Measurements from ENCODE around the gene CCDC201.

DNA sequence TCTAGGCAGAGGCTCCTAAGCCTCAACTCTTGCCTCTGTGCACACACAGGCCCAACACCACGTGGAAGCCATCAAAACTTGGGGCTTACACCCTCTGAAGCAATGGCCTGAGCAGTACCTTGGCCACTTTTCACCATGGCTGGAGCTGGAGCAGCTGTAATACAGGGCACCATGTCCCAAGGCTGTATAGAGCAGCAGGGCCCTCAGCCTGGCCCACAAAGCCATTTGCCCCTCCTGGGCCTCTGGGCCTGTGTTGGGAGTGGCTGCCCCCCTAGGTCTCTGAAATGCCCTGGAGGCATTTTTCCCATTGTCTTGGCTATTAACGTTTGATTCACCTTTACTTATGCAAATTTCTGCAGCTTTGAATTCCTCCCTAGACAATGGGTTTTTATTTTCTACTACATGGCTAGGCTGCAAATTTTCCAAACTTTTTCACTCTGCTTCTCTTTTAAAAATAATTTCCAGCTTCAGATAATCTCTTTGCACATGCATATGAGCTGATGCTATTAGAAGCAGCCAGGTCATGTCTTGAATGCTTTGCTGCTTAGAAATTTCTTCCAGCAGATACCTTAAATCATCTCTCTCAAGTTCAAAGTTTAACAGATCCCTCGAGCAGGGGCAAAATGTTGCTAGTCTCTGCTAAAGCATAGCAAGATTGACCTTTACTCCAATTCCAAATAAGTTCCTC lies 5.7 kb upstream of the CCDC201 start:
- TF ChIP-seq, protein P1, sequence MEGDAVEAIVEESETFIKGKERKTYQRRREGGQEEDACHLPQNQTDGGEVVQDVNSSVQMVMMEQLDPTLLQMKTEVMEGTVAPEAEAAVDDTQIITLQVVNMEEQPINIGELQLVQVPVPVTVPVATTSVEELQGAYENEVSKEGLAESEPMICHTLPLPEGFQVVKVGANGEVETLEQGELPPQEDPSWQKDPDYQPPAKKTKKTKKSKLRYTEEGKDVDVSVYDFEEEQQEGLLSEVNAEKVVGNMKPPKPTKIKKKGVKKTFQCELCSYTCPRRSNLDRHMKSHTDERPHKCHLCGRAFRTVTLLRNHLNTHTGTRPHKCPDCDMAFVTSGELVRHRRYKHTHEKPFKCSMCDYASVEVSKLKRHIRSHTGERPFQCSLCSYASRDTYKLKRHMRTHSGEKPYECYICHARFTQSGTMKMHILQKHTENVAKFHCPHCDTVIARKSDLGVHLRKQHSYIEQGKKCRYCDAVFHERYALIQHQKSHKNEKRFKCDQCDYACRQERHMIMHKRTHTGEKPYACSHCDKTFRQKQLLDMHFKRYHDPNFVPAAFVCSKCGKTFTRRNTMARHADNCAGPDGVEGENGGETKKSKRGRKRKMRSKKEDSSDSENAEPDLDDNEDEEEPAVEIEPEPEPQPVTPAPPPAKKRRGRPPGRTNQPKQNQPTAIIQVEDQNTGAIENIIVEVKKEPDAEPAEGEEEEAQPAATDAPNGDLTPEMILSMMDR (IDR thresholded peaks at IDR 0.05) = no peak
- no peak for TF ChIP-seq JUN (IDR thresholded peaks at IDR 0.05)
- no peak for TF ChIP-seq NFE2L2 (conservative IDR thresholded peaks at IDR 0.05; ENCODE audit: low read length)
- TF ChIP-seq, protein P2, sequence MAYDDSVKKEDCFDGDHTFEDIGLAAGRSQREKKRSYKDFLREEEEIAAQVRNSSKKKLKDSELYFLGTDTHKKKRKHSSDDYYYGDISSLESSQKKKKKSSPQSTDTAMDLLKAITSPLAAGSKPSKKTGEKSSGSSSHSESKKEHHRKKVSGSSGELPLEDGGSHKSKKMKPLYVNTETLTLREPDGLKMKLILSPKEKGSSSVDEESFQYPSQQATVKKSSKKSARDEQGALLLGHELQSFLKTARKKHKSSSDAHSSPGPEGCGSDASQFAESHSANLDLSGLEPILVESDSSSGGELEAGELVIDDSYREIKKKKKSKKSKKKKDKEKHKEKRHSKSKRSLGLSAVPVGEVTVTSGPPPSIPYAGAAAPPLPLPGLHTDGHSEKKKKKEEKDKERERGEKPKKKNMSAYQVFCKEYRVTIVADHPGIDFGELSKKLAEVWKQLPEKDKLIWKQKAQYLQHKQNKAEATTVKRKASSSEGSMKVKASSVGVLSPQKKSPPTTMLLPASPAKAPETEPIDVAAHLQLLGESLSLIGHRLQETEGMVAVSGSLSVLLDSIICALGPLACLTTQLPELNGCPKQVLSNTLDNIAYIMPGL (CRISPR knock-in tag; IDR thresholded peaks at IDR 0.05; ENCODE audit: borderline replicate concordance) = no peak
- TF ChIP-seq, protein P3, sequence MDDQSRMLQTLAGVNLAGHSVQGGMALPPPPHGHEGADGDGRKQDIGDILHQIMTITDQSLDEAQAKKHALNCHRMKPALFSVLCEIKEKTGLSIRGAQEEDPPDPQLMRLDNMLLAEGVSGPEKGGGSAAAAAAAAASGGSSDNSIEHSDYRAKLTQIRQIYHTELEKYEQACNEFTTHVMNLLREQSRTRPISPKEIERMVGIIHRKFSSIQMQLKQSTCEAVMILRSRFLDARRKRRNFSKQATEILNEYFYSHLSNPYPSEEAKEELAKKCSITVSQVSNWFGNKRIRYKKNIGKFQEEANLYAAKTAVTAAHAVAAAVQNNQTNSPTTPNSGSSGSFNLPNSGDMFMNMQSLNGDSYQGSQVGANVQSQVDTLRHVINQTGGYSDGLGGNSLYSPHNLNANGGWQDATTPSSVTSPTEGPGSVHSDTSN (IDR thresholded peaks at IDR 0.05) = no peak
- no peak for TF ChIP-seq MAFK (IDR thresholded peaks at IDR 0.05; ENCODE audit: partially characterized antibody)
- TF ChIP-seq, protein P4, sequence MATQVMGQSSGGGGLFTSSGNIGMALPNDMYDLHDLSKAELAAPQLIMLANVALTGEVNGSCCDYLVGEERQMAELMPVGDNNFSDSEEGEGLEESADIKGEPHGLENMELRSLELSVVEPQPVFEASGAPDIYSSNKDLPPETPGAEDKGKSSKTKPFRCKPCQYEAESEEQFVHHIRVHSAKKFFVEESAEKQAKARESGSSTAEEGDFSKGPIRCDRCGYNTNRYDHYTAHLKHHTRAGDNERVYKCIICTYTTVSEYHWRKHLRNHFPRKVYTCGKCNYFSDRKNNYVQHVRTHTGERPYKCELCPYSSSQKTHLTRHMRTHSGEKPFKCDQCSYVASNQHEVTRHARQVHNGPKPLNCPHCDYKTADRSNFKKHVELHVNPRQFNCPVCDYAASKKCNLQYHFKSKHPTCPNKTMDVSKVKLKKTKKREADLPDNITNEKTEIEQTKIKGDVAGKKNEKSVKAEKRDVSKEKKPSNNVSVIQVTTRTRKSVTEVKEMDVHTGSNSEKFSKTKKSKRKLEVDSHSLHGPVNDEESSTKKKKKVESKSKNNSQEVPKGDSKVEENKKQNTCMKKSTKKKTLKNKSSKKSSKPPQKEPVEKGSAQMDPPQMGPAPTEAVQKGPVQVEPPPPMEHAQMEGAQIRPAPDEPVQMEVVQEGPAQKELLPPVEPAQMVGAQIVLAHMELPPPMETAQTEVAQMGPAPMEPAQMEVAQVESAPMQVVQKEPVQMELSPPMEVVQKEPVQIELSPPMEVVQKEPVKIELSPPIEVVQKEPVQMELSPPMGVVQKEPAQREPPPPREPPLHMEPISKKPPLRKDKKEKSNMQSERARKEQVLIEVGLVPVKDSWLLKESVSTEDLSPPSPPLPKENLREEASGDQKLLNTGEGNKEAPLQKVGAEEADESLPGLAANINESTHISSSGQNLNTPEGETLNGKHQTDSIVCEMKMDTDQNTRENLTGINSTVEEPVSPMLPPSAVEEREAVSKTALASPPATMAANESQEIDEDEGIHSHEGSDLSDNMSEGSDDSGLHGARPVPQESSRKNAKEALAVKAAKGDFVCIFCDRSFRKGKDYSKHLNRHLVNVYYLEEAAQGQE (IDR thresholded peaks at IDR 0.05) = no peak
- no peak for TF ChIP-seq RAD21 (conservative IDR thresholded peaks at IDR 0.05 in 1 of 2, IDR thresholded peaks at IDR 0.05 in 1 of 2)
- TF ChIP-seq RCOR1 (IDR thresholded peaks at IDR 0.05; ENCODE audit: low read depth, low read length) = no peak
- no peak for TF ChIP-seq POLR2A (IDR thresholded peaks at IDR 0.05; ENCODE audit: low read length)
- TF ChIP-seq EP300 (IDR thresholded peaks at IDR 0.05) = no peak
- TF ChIP-seq ZSCAN20 (CRISPR knock-in tag; IDR thresholded peaks at IDR 0.05) = no peak

All from A549 (cell line).